Thyroid gland (tissue), 4 donors: Measurements from ENCODE around the gene HOXA3. TPM values are rescaled to one million over a fixed set of nuclear protein-coding genes. Genes with fewer than 3 reads are reported as not detected.

Source experiments
- DNase-seq, 2 donors: peaks; one replicate each; pipeline ENCODE4 v3.0.0-alpha.2; 2019
- H3K27ac ChIP-seq, 3 donors: fragments of 200-600 bp; sonication (generic); 1 replicate in 2 of 3; 2 replicates in 1 of 3; pipeline ENCODE4 v1.5.1; 2016 to 2019; ENCODE audit warnings: mild to moderate bottlenecking in 1 of 3, moderate library complexity in 1 of 3
- H3K27me3 ChIP-seq: fragments of 200-600 bp; sonication (generic); one replicate; pipeline ENCODE4 v1.5.1; 2019
- H3K36me3 ChIP-seq, 2 donors: fragments of 200-600 bp; sonication (generic); one replicate each; pipeline ENCODE4 v1.5.1; 2016 to 2019
- H3K4me1 ChIP-seq, 2 donors: fragments of 200-600 bp; sonication (generic); one replicate each; pipeline ENCODE4 v1.5.1; 2017 to 2019
- H3K4me3 ChIP-seq, 3 donors: fragments of 200-600 bp; sonication (generic); replicated peaks in 1 of 3; 1 replicate in 2 of 3; 2 replicates in 1 of 3; pipeline ENCODE4 v1.5.1; 2016; ENCODE audit warnings: mild to moderate bottlenecking in 1 of 3
- H3K9me3 ChIP-seq: fragments of 200-600 bp; sonication (generic); one replicate; pipeline ENCODE4 v1.5.1; 2017
- POLR2A ChIP-seq, 2 donors: fragments of 450-650 bp; IDR thresholded peaks; one replicate each; pipeline ENCODE4 v1.6.1; 2017; ENCODE audit warnings: antibody characterized with exemption in 2 of 2, mild to moderate bottlenecking in 2 of 2, moderate library complexity in 1 of 2
- WGBS, 2 donors: methylation state at CpG; one replicate each; pipeline ENCODE4 v1.1.5; 2017; 5-methylcytosine and 5-hydroxymethylcytosine counted together
- intact Hi-C: fragments of 100-400 bp; cut with DNase I; formaldehyde crosslinking; loops from one replicate; pipeline ENCODE4 v1.15.1; 2023
- total RNA-seq, 4 donors: library from RNA; depleted of rRNA; stranded (reverse); fragments of >200 nt; gene quantifications; one replicate each; pipeline ENCODE4 v1.2.3, GENCODE V29; 2016
- TF ChIP-seq, protein P1 (sequence below), 6 experiments: fragments of 200-600 bp in 3 of 6; fragments of 450-650 bp in 3 of 6; sonication (generic) in 3 of 6; IDR thresholded peaks; one replicate each; pipeline ENCODE4 v1.5.1; 2016 to 2019; ENCODE audit warnings: antibody characterized with exemption in 6 of 6, mild to moderate bottlenecking in 2 of 6, inconsistent platforms in 1 of 6, moderate library complexity in 1 of 6

Gene HOXA3
- total RNA-seq, 4 donors from 2014 or later = 0.94 to 6.1 (median 1.9) TPM

DNA sequence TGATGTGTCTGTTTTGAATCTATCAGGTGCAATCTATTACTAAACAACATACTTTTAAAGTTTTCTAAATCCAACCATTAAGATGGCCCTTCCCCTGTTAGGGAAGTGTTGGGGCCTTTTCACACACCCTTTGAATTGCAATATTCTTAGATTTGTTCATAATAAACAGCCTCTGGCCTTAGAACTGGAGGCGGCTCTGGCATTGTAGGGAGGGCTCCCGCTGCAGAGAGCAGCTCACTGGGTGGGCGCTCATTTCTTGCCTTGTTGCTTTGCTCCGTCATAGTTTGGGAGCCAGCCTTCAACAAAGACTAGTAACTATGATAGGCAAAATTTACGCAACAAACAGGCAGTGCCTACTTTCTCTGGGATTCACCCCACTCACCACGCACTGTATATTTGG, 26.0 kb upstream of the HOXA3 start:
- peaks cover 88% of the 10 kb centered on the region for H3K27me3 ChIP-seq
- H3K27ac ChIP-seq = no peak overlapping the region
- H3K36me3 ChIP-seq = no peaks in the 10 kb centered on the region
- no peaks in the 10 kb centered on the region for H3K9me3 ChIP-seq
- intact Hi-C loops = loop anchor here (10.0 kb wide), 1 partner anchor 1094 kb away; no protein-coding TSS in a partner anchor
- DNase-seq = no peak
- no peak overlapping the region for H3K4me3 ChIP-seq
- H3K4me1 ChIP-seq = peaks cover 9 to 22% of the 10 kb centered on the region in 2 donors
- TF ChIP-seq POLR2A (IDR thresholded peaks at IDR 0.05) = no peak
- TF ChIP-seq, protein P1, sequence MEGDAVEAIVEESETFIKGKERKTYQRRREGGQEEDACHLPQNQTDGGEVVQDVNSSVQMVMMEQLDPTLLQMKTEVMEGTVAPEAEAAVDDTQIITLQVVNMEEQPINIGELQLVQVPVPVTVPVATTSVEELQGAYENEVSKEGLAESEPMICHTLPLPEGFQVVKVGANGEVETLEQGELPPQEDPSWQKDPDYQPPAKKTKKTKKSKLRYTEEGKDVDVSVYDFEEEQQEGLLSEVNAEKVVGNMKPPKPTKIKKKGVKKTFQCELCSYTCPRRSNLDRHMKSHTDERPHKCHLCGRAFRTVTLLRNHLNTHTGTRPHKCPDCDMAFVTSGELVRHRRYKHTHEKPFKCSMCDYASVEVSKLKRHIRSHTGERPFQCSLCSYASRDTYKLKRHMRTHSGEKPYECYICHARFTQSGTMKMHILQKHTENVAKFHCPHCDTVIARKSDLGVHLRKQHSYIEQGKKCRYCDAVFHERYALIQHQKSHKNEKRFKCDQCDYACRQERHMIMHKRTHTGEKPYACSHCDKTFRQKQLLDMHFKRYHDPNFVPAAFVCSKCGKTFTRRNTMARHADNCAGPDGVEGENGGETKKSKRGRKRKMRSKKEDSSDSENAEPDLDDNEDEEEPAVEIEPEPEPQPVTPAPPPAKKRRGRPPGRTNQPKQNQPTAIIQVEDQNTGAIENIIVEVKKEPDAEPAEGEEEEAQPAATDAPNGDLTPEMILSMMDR (IDR thresholded peaks at IDR 0.05) = no peak
- 60 to 69% methylated on average over 6 of the region's 6 CpGs for WGBS, 2 donors

DNA sequence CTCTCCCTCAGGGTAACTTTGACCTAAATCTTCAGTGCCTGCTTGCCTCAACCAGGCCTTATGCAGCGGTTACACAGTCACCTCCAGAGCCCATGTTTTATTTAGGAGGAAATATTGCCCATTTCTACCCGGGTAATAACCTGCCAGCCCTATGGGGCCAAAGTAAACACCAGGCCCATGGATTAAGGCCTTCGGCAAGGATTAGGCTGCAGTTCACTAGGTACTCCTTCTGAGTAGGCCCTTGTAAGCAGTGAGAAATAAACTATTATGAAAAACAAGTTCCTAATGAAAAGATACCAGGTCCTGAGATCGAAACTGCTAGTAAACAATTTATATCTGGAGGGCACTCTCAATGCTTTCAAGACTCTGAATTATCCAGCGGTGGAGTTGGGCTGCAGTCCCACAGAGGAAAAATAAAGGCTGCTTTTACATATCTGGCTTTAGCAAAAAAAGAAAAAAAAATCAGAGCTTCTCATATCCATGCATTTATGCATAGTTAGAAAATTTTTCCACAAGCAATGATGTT, 25.5 kb upstream of the HOXA3 start:
- DNase-seq = no peak
- no peak for TF ChIP-seq POLR2A (IDR thresholded peaks at IDR 0.05)
- TF ChIP-seq, protein P1 (IDR thresholded peaks at IDR 0.05) = no peak
- 75 to 88% methylated on average over 5 of the region's 5 CpGs for WGBS, 2 donors
- Histone ChIP-seq H3K9me3 (no peaks in the 10 kb centered on the region), H3K27ac (no peak overlapping the region), H3K27me3 (peaks cover 88% of the 10 kb centered on the region), H3K36me3 (no peaks in the 10 kb centered on the region), H3K4me1 (peaks cover 15 to 23% of the 10 kb centered on the region in 2 donors), H3K4me3 (no peak overlapping the region)
- intact Hi-C loops = loop anchor here (10.0 kb wide), 1 partner anchor 1093 kb away; no protein-coding TSS in a partner anchor

DNA sequence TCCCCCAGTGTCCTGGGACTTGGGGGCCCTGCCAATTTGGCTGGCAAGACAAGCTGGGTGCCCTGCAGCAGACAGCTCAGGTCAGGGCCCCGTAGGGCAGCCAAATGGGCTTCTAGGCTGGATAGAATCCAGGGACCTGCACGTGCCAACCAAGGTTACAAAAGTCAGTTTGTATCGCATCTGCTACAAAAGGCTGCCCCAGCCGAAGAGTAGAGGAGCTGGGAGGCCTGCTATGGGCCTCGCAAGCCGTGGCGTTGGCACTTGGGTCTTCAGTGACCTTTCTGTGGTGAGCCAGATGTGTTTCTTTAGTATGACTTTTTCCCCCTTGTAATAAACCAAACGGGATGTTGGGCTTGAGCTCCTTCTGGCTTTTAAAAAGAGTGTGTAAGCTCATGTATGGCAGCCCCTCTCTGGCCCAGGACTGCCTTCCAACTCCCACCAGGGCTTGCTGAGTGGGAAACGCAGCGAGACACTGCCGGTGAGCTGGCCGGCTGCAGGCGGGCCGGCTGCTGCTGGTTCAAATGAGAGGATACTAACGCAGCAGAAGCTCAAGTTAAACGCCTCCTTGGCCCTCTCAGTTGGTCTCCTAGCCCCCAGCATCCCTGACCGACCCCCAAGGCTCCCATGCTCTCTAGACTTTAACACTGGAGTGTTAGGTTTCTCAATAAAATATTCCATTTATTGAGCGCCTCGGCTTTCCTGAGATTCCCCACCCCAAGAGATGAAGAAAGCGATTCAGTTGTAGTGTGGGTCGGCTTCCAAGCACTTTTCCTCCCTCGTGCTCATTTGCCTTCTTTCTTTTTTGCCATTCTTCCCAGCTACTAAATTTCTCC, 24.8 kb upstream of the HOXA3 start:
- intact Hi-C loops = loop anchor here (10.0 kb wide), 1 partner anchor 1092 kb away; no protein-coding TSS in a partner anchor
- WGBS, 2 donors = 63 to 75% methylated on average over 22 of the region's 22 CpGs
- peaks cover 20 to 29% of the 10 kb centered on the region in 2 donors for H3K4me1 ChIP-seq
- H3K27ac ChIP-seq = no peak overlapping the region
- DNase-seq = no peak
- no peaks in the 10 kb centered on the region for H3K36me3 ChIP-seq
- no peak overlapping the region for H3K4me3 ChIP-seq
- TF ChIP-seq, protein P1 (IDR thresholded peaks at IDR 0.05) = no peak
- TF ChIP-seq POLR2A (IDR thresholded peaks at IDR 0.05) = no peak
- no peaks in the 10 kb centered on the region for H3K9me3 ChIP-seq
- peaks cover 89% of the 10 kb centered on the region for H3K27me3 ChIP-seq

DNA sequence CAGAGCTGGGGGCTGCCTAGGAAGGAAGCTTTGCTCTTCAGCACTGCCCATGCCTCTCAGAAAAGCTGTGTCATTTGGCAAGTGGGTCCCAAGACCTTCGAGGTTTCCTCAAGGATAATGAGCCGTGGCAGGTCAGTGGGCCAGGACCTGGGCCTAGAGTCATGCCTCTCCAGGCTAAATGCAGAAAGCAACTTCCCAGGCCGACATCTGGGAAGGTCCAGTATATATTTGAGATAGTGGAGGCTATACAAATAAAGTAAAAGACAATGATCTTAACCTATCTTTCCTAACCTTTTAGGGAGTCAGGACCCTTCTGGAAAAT, 24.1 kb upstream of the HOXA3 start:
- Histone ChIP-seq H3K27me3 (peaks cover 88% of the 10 kb centered on the region), H3K36me3 (no peaks in the 10 kb centered on the region), H3K9me3 (no peaks in the 10 kb centered on the region), H3K27ac (no peak overlapping the region), H3K4me3 (no peak overlapping the region), H3K4me1 (peaks cover 20 to 29% of the 10 kb centered on the region in 2 donors)
- intact Hi-C loops = loop anchor here (10.0 kb wide), 1 partner anchor 1092 kb away; no protein-coding TSS in a partner anchor
- no peak for DNase-seq
- WGBS, 2 donors = 67 to 70% methylated on average over 3 of the region's 3 CpGs
- TF ChIP-seq POLR2A (IDR thresholded peaks at IDR 0.05) = no peak
- TF ChIP-seq, protein P1 (IDR thresholded peaks at IDR 0.05) = no peak
